Left lung (tissue), 10 donors: ENCODE measurements around the gene CNEP1R1. TPM values are rescaled to one million over a fixed set of nuclear protein-coding genes. Genes with fewer than 3 reads are reported as not detected.
"Not testable (repeated sequence)": the region's sequence is repeated elsewhere in the genome, so short reads cannot be mapped to it uniquely, and the experiment has no call there.

Experiments
- ATAC-seq: fragments of 200-7000 bp; cut with Tn5 transposase; one replicate; pipeline ENCODE4 v1.9.1; 2020; ENCODE audit warnings: moderate library complexity
- DNase-seq, 4 donors: peaks; one replicate each; pipeline ENCODE4 v3.0.0-alpha.2; 2013 to 2020
- H3K27ac ChIP-seq, 2 donors: fragments of 200-600 bp; sonication (generic) in 1 of 2; one replicate each; pipeline versions ENCODE4 v1.5.0 to v1.8.0; 2020 to 2021
- H3K27me3 ChIP-seq, 2 donors: fragments of 200-600 bp; sonication (generic) in 1 of 2; one replicate each; pipeline versions ENCODE4 v1.5.0 to v1.8.0; 2020 to 2021
- H3K36me3 ChIP-seq, 2 donors: fragments of 200-600 bp; sonication (generic) in 1 of 2; one replicate each; pipeline versions ENCODE4 v1.5.0 to v1.8.0; 2020 to 2021
- H3K4me1 ChIP-seq, 2 donors: fragments of 200-600 bp; one replicate each; pipeline ENCODE4 v1.8.0; 2021
- H3K4me3 ChIP-seq, 2 donors: fragments of 200-600 bp; sonication (generic) in 1 of 2; one replicate each; pipeline versions ENCODE4 v1.5.0 to v1.8.0; 2020 to 2021; ENCODE audit warnings: mild to moderate bottlenecking in 1 of 2
- H3K9me3 ChIP-seq, 2 donors: fragments of 200-600 bp; sonication (generic) in 1 of 2; one replicate each; pipeline versions ENCODE4 v1.5.0 to v1.8.0; 2020 to 2021
- CTCF ChIP-seq, 2 donors: fragments of 200-600 bp; sonication (generic) in 1 of 2; IDR thresholded peaks; one replicate each; pipeline versions ENCODE4 v1.5.0 to v1.8.0; 2021; ENCODE audit warnings: antibody characterized with exemption in 2 of 2
- intact Hi-C, 2 donors: fragments of 100-400 bp; cut with DNase I; formaldehyde crosslinking; loops; one replicate each; pipeline versions ENCODE4 v1.11.2 to v1.14.2; 2022
- polyA plus RNA-seq, 6 donors: library from polyadenylated mRNA; unstranded; fragments of 120-200 nt; gene quantifications; one replicate each; pipeline ENCODE4 v1.2.1, GENCODE V29; 2013; ENCODE audit not compliant: insufficient read length in 6 of 6
- total RNA-seq, 2 donors: library from RNA; stranded (reverse); fragmentation: NEBNext Ultra II Directional; extraction: Animal tissue kit (Norgen Biotek cat#: 25700); gene quantifications; one replicate each; pipeline ENCODE4 v1.2.1, GENCODE V29; 2021
- donor health status: DM: no; HTN: yes; CAD: no.
- donor health status: DM: no; HTN: no; CAD: no.

The CNEP1R1 gene
- total and polyA plus RNA-seq, 8 donors, result 22.2 to 44.3 (median 35.3) TPM

DNA sequence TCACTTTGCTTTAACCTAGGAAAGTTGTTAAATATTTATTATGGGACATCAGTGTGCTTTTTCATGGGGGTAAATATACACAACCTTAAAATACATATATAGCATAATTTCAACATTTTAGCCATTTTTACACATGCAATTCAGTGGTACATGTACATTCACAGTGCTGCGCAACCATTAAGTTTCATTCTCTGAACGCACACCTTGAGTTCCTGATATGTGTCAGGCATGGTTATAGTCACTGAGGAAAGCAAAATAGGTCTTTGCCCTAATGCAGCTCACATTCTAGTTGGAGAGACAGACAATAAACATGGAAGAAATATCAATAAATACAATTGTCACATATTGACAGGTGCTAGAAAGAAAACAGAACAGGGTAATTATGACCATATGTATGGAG is 12.8 kb upstream of the CNEP1R1 start:
- H3K36me3 ChIP-seq, result no peaks in the 10 kb centered on the region
- H3K4me3 ChIP-seq, result no peak overlapping the region
- DNase-seq (no peak), ATAC-seq (no peak)
- H3K27ac ChIP-seq, result no peak overlapping the region
- peaks cover 0 to 4% of the 10 kb centered on the region in 2 donors for H3K4me1 ChIP-seq
- intact Hi-C loops, result no loop called here
- TF ChIP-seq CTCF (IDR thresholded peaks at IDR 0.05), result no peak
- no peaks in the 10 kb centered on the region for H3K27me3 ChIP-seq
- H3K9me3 ChIP-seq, result peaks cover 0 to 4% of the 10 kb centered on the region in 2 donors

- H3K36me3 ChIP-seq, H3K27ac ChIP-seq, DNase-seq, H3K27me3 ChIP-seq, H3K9me3 ChIP-seq, intact Hi-C loops, H3K4me1 ChIP-seq, H3K4me3 ChIP-seq, ATAC-seq: not testable (repeated sequence)
These were observed 10.8 kb upstream of the CNEP1R1 start for GRCh38 chr16:50014211-50014610.

DNA sequence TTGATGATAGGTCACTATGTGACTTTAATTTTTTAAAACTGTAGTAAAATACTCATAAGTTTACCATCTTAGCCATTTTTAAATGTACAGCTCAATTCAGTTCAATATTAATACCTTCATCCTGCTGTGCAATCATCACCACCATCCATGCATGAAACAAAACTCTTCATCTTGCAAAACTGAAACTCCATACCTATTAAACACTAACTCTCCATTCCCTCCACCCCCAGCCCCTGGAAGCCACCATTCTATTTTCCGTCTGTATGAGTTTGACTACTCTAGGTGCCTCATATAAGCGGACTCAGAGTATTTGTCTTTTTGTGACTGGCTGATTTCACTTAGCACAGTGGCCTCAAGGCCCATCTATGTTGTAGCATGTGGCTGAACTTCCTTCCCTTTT is 9.4 kb upstream of the CNEP1R1 start:
- intact Hi-C loops, result no loop called here
- no peak overlapping the region for H3K27ac ChIP-seq
- TF ChIP-seq CTCF (IDR thresholded peaks at IDR 0.05), result no peak
- H3K36me3 ChIP-seq, result no peaks in the 10 kb centered on the region
- no peaks in the 10 kb centered on the region for H3K9me3 ChIP-seq
- H3K4me1 ChIP-seq, result peaks cover 0 to 4% of the 10 kb centered on the region in 2 donors
- ATAC-seq (no peak), DNase-seq (no peak)
- H3K4me3 ChIP-seq, result no peak overlapping the region
- H3K27me3 ChIP-seq, result no peaks in the 10 kb centered on the region

DNA sequence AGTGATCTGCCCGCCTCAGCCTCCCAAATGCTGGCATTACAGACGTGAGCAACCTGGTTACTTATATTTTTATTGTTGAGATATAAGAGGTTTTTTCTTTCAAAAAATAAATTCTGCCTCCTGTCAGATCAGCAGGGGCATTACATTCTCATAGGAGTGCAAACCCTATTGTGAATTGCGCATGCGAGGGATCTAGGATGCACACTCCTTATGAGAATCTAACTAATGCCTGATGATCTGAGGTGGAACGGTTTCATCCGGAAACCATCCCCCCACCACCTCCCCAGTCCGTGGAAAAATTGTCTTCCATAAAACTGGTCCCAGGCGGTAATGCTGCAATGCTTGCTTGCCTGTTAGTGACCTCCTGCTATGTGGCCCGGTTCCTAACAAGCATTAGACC is 7.5 kb upstream of the CNEP1R1 start:
- no peak for TF ChIP-seq CTCF (IDR thresholded peaks at IDR 0.05)
- Histone ChIP-seq H3K4me3 (no peak overlapping the region), H3K9me3 (no peaks in the 10 kb centered on the region), H3K27me3 (no peaks in the 10 kb centered on the region), H3K36me3 (no peaks in the 10 kb centered on the region), H3K27ac (no peak overlapping the region), H3K4me1 (no peaks in the 10 kb centered on the region)
- DNase-seq, result no peak
- no peak for ATAC-seq
- intact Hi-C loops, result no loop called here

GRCh38 chr16:50021544-50021943 is 3.5 kb upstream of the CNEP1R1 start:
- Histone ChIP-seq H3K9me3 (no peaks in the 10 kb centered on the region), H3K27ac (no peak overlapping the region), H3K27me3 (no peaks in the 10 kb centered on the region), H3K4me1 (peaks cover 7 to 14% of the 10 kb centered on the region in 2 donors), H3K36me3 (no peaks in the 10 kb centered on the region), H3K4me3 (no peak overlapping the region)
- DNase-seq (no peak), ATAC-seq (no peak)
- intact Hi-C loops, result loop anchor here in 1 of 2 donors (10.0 kb wide), 1 partner anchor 193 kb away; no protein-coding TSS in a partner anchor
- TF ChIP-seq CTCF (IDR thresholded peaks at IDR 0.05), result no peak

DNA sequence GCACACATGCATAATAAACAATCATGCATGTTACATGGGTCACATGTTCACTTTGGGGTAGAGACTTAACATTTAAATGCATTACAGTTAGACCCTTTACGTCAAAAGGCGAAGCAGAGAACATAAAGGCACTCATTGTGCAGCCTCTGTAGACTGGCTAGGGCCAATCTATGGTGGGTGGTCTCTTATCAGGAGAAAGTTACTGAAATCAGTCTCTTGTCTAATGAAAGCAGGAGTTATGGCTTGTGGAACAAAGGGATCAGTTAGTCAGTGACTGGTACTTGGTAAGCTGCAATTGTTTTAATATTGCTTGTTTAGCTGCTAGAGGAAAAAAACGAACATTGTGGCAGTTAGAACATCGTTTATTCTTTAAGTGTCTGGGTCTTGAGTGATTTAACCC is 1.4 kb upstream of the CNEP1R1 start:
- DNase-seq (no peak), ATAC-seq (no peak)
- no peak for TF ChIP-seq CTCF (IDR thresholded peaks at IDR 0.05)
- Histone ChIP-seq H3K4me1 (peaks cover 12 to 33% of the 10 kb centered on the region in 2 donors), H3K36me3 (peaks cover 0 to 6% of the 10 kb centered on the region in 2 donors), H3K9me3 (no peaks in the 10 kb centered on the region), H3K4me3 (no peak overlapping the region), H3K27me3 (no peaks in the 10 kb centered on the region), H3K27ac (no peak overlapping the region)
- intact Hi-C loops, result loop anchor here in 1 of 2 donors (10.0 kb wide), 1 partner anchor 191 kb away; no protein-coding TSS in a partner anchor
